Measurements from ENCODE around the gene TMTC1. TPM values are rescaled to one million over a fixed set of nuclear protein-coding genes. Genes with fewer than 3 reads are reported as not detected.
A peak's percentile ranks its signal among the peaks of the same experiment; 100 is the strongest.

The TMTC1 gene
- polyA plus RNA-seq, 6 donors from 2014 or later: not detected

GRCh38 chr12:29794862-29795261 lies 11.1 kb upstream of the TMTC1 start:
- no peaks in the 10 kb centered on the region for H3K36me3 Mint-ChIP-seq
- H3K27me3 Mint-ChIP-seq: no peaks in the 10 kb centered on the region
- H3K9me3 Mint-ChIP-seq: peaks cover 0 to 4% (median 2%) of the 10 kb centered on the region in 7 donors
- H3K4me1 Mint-ChIP-seq: no peaks in the 10 kb centered on the region
- H3K4me3 Mint-ChIP-seq: no peak overlapping the region
- no peak overlapping the region for H3K27ac Mint-ChIP-seq
- no peak for ATAC-seq (ENCODE audit: low read depth in 2 of 2)
- DNase-seq: no peak

- Mint-ChIP-seq H3K27me3 (no peaks in the 10 kb centered on the region), H3K27ac (no peak overlapping the region), H3K4me1 (no peaks in the 10 kb centered on the region), H3K36me3 (no peaks in the 10 kb centered on the region), H3K9me3 (peaks cover 0 to 1% (median 0%) of the 10 kb centered on the region in 7 donors), H3K4me3 (no peak overlapping the region)
- ATAC-seq (ENCODE audit: low read depth in 2 of 2) (no peak), DNase-seq (no peak)
Observed at GRCh38 chr12:29792853-29793252, 9.1 kb upstream of the TMTC1 start.

GRCh38 chr12:29792132-29792531 lies 8.4 kb upstream of the TMTC1 start:
- no peaks in the 10 kb centered on the region for H3K27me3 Mint-ChIP-seq
- peaks cover 0 to 1% (median 0%) of the 10 kb centered on the region in 7 donors for H3K9me3 Mint-ChIP-seq
- DNase-seq (no peak), ATAC-seq (ENCODE audit: low read depth in 2 of 2) (no peak)
- H3K4me1 Mint-ChIP-seq: no peaks in the 10 kb centered on the region
- H3K4me3 Mint-ChIP-seq: no peak overlapping the region
- no peaks in the 10 kb centered on the region for H3K36me3 Mint-ChIP-seq
- no peak overlapping the region for H3K27ac Mint-ChIP-seq

DNA sequence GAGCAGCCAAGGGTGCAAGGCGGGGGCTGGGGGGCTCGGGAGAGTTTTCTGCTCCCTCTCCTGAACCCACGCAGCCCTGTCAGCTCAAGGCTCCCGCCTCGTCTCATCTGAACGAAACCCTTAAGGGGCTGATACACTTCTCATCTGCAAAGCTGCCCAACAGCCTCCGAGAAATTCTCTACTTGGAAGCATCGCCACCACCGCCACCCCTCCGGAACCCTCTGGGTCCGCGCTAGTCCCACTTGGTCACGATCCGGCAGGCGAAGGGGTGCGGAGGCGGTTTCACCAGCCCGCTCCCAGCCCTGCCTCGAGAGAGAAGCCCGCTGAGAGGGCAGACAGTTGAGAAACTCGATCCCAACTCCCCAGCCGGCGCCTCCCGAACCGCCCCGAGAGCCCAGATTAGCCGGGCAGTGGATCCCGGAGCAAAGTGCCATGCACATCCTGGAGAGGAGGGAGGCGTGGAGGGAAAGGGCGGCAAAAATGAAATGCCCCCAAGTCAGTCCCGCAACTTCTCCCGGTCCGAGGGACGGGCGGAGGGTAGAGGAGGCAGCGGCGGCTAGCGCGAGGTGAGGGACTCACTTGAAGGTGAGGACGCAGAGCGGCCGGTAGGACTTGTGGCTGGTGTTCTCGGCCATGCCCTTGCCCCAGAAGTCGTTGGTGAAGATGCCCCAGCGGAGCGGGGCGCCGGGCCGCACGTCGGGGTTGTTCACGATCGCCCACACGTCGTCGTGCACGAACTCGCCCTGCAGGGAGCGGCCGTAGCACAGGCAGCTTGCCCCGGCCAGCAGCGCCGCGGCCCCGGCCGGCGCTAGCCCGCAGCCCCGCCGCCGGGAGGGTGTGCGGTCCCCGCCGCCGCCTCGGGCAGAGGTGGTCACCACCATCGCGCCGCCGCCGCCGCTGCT lies 620 bp downstream of the TMTC1 start:
- no peak for ATAC-seq (ENCODE audit: low read depth in 2 of 2)
- peaks cover 3 to 34% (median 8%) of the 10 kb centered on the region in 7 donors for H3K9me3 Mint-ChIP-seq
- no peaks in the 10 kb centered on the region for H3K36me3 Mint-ChIP-seq
- H3K4me1 Mint-ChIP-seq: peaks cover 0 to 6% (median 0%) of the 10 kb centered on the region in 3 donors
- H3K27ac Mint-ChIP-seq: no peak overlapping the region
- H3K4me3 Mint-ChIP-seq: peak overlapping the region in 1 of 8 donors; percentile 48
- H3K27me3 Mint-ChIP-seq: peaks cover 26 to 37% (median 28%) of the 10 kb centered on the region in 3 donors
- no peak for DNase-seq

- H3K36me3 Mint-ChIP-seq: no peaks in the 10 kb centered on the region
- peaks cover 26 to 37% (median 28%) of the 10 kb centered on the region in 3 donors for H3K27me3 Mint-ChIP-seq
- DNase-seq (no peak), ATAC-seq (ENCODE audit: low read depth in 2 of 2) (no peak)
- no peak overlapping the region for H3K27ac Mint-ChIP-seq
- peaks cover 0 to 6% (median 0%) of the 10 kb centered on the region in 3 donors for H3K4me1 Mint-ChIP-seq
- no peak overlapping the region for H3K4me3 Mint-ChIP-seq
- peaks cover 3 to 34% (median 8%) of the 10 kb centered on the region in 7 donors for H3K9me3 Mint-ChIP-seq
Observed at GRCh38 chr12:29782285-29782870, 1.4 kb downstream of the TMTC1 start.

GRCh38 chr12:29781705-29782266 lies 2.0 kb downstream of the TMTC1 start:
- ATAC-seq (ENCODE audit: low read depth in 2 of 2): no peak
- no peak for DNase-seq
- Mint-ChIP-seq H3K4me3 (no peak overlapping the region), H3K27me3 (peaks cover 26 to 37% (median 28%) of the 10 kb centered on the region in 3 donors), H3K4me1 (peaks cover 0 to 6% (median 0%) of the 10 kb centered on the region in 3 donors), H3K9me3 (peaks cover 3 to 37% (median 8%) of the 10 kb centered on the region in 7 donors), H3K36me3 (peaks cover 0 to 2% of the 10 kb centered on the region in 2 donors), H3K27ac (no peak overlapping the region)

DNA sequence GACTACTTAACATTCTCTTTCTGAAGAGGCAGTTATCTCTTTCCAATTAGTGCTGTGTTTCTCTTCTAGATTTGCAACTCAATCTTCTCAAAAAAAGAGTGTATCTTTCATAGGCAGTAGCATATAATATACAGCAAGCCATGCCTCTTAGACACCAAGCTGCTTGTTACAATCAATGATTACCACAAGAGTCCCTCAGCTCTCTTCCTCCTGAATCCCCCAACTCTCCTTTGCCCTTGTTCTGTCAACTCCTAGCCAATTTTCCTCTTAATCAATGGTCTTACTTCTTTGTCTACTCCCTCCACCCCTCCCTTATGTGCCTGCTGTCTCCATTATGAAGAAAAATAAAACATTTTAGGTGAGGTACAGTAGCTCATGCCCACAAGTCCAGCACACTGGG lies 2.6 kb downstream of the TMTC1 start:
- ATAC-seq (ENCODE audit: low read depth in 2 of 2) (no peak), DNase-seq (no peak)
- H3K36me3 Mint-ChIP-seq: peaks cover 0 to 8% of the 10 kb centered on the region in 2 donors
- H3K27ac Mint-ChIP-seq: no peak overlapping the region
- H3K27me3 Mint-ChIP-seq: peaks cover 26 to 41% (median 28%) of the 10 kb centered on the region in 3 donors
- peaks cover 0 to 6% (median 0%) of the 10 kb centered on the region in 3 donors for H3K4me1 Mint-ChIP-seq
- no peak overlapping the region for H3K4me3 Mint-ChIP-seq
- H3K9me3 Mint-ChIP-seq: peaks cover 6 to 43% (median 12%) of the 10 kb centered on the region in 7 donors

DNA sequence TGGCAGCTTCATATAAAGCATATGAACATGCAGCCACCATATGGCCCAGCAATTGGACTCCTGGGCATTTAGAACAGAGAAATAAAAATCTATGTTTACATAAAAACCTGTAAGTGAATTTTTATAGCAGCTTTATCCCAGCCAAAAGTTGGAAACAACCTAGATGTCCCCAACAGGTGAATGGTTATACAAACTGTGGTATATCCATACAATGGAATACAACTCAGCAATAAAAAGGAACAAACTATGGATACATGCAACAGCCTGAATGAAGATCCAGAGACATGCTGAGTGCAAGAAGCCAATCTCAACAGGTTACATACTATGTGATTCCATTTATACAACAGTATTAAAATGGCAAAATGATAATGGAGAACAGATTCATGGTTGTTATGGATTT lies 3.7 kb downstream of the TMTC1 start:
- peaks cover 26 to 31% (median 28%) of the 10 kb centered on the region in 3 donors for H3K27me3 Mint-ChIP-seq
- H3K27ac Mint-ChIP-seq: no peak overlapping the region
- H3K4me3 Mint-ChIP-seq: no peak overlapping the region
- peaks cover 0 to 14% of the 10 kb centered on the region in 2 donors for H3K36me3 Mint-ChIP-seq
- H3K4me1 Mint-ChIP-seq: peaks cover 0 to 6% (median 0%) of the 10 kb centered on the region in 3 donors
- ATAC-seq (ENCODE audit: low read depth in 2 of 2): no peak
- peaks cover 10 to 54% (median 15%) of the 10 kb centered on the region in 7 donors for H3K9me3 Mint-ChIP-seq
- DNase-seq: no peak

DNA sequence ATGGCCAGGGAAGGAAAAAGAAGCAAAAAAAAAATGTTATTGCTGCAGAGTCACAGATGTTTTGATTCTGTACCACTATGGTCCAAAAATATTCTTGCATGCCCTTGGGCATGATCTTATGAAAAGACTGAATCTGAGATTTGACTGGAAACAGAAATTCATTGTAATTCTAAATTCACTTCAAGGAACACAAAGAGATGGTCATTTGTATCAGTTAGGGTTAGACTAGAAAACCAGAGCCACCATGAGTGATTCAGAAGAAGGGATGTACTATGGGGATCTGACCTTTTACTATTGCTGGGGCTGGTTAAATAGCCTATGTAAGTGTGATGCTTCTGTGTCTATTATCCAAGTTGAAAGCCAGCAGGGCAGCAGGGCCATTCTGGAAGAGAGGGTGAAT lies 5.2 kb downstream of the TMTC1 start:
- DNase-seq (no peak), ATAC-seq (ENCODE audit: low read depth in 2 of 2) (no peak)
- Mint-ChIP-seq H3K4me3 (peak overlapping the region in 1 of 8 donors; percentile 20), H3K27ac (no peak overlapping the region), H3K9me3 (peaks cover 17 to 61% (median 21%) of the 10 kb centered on the region in 7 donors), H3K36me3 (peaks cover 0 to 14% of the 10 kb centered on the region in 2 donors), H3K4me1 (peaks cover 0 to 6% (median 0%) of the 10 kb centered on the region in 3 donors), H3K27me3 (peaks cover 20 to 27% (median 22%) of the 10 kb centered on the region in 3 donors)

DNA sequence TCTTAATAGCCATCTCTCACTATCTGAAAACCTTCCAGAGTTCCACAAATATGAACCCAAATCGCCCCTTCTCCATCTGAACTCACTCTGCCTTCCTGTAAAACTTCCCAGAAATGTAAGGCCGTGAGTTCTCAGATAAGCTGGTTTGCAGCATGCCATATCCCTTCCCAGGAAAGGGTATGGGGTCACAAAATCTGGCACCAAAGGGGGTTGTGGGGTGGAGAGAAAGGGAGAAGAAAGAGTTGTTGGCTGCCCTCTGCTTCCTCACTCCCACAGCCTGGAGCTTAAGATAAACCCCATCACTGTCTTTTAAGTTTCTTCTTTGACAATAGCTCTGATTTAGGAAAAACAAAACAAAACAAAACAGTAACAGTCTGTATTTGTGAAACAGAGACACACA lies 10.7 kb downstream of the TMTC1 start:
- Mint-ChIP-seq H3K27me3 (peaks cover 0 to 4% (median 0%) of the 10 kb centered on the region in 3 donors), H3K9me3 (peaks cover 13 to 38% (median 17%) of the 10 kb centered on the region in 7 donors), H3K36me3 (peaks cover 0 to 14% of the 10 kb centered on the region in 2 donors), H3K4me1 (no peaks in the 10 kb centered on the region), H3K4me3 (no peak overlapping the region), H3K27ac (no peak overlapping the region)
- DNase-seq: no peak
- ATAC-seq (ENCODE audit: low read depth in 2 of 2): no peak

DNA sequence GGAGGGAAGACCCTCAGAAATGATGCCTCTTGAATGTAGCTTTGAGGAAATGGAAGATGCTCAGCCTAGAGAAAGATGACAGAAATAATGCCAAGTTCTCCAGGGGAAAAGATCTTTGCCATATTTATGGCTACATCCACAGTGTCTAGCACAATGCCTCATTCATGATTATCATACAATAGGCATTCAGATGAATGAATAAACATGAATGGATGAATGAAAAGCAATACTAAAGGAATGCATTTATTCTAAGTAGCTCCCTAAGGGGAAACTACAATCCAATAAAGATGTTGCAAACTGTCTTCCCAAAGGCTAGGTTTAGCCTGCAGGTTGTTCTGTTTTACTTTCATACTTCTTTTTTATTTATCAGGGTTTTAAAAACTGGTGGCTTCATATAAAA lies 12.0 kb downstream of the TMTC1 start:
- ATAC-seq (ENCODE audit: low read depth in 2 of 2) (no peak), DNase-seq (no peak)
- H3K27ac Mint-ChIP-seq: no peak overlapping the region
- H3K27me3 Mint-ChIP-seq: peaks cover 0 to 4% (median 0%) of the 10 kb centered on the region in 3 donors
- no peak overlapping the region for H3K4me3 Mint-ChIP-seq
- peaks cover 0 to 12% of the 10 kb centered on the region in 2 donors for H3K36me3 Mint-ChIP-seq
- H3K9me3 Mint-ChIP-seq: peaks cover 13 to 37% (median 16%) of the 10 kb centered on the region in 7 donors
- no peaks in the 10 kb centered on the region for H3K4me1 Mint-ChIP-seq

- Mint-ChIP-seq H3K27me3 (no peaks in the 10 kb centered on the region), H3K4me1 (no peaks in the 10 kb centered on the region), H3K27ac (no peak overlapping the region), H3K36me3 (peaks cover 0 to 6% of the 10 kb centered on the region in 2 donors), H3K9me3 (peaks cover 9 to 33% (median 14%) of the 10 kb centered on the region in 7 donors), H3K4me3 (no peak overlapping the region)
- ATAC-seq (ENCODE audit: low read depth in 2 of 2): no peak
- no peak for DNase-seq
Observed at GRCh38 chr12:29771165-29771564, 12.6 kb downstream of the TMTC1 start.

GRCh38 chr12:29769162-29769858 lies 14.4 kb downstream of the TMTC1 start:
- Mint-ChIP-seq H3K27me3 (no peaks in the 10 kb centered on the region), H3K36me3 (no peaks in the 10 kb centered on the region), H3K9me3 (peaks cover 0 to 15% (median 3%) of the 10 kb centered on the region in 7 donors), H3K27ac (no peak overlapping the region), H3K4me1 (no peaks in the 10 kb centered on the region), H3K4me3 (no peak overlapping the region)
- DNase-seq: no peak
- no peak for ATAC-seq (ENCODE audit: low read depth in 2 of 2)
